ENCODE results near the gene PSME4. TPM values are rescaled to one million over a fixed set of nuclear protein-coding genes. Genes with fewer than 3 reads are reported as not detected.
"Not testable (repeated sequence)": the region's sequence is repeated elsewhere in the genome, so short reads cannot be mapped to it uniquely, and the experiment has no call there.

The PSME4 gene
- total and polyA plus RNA-seq, 10 of the 15 experiments (the other 5 are each of a cell fraction or from before 2014, with no cell fraction given), result 11.1 to 56.2 (median 32.1) TPM

DNA sequence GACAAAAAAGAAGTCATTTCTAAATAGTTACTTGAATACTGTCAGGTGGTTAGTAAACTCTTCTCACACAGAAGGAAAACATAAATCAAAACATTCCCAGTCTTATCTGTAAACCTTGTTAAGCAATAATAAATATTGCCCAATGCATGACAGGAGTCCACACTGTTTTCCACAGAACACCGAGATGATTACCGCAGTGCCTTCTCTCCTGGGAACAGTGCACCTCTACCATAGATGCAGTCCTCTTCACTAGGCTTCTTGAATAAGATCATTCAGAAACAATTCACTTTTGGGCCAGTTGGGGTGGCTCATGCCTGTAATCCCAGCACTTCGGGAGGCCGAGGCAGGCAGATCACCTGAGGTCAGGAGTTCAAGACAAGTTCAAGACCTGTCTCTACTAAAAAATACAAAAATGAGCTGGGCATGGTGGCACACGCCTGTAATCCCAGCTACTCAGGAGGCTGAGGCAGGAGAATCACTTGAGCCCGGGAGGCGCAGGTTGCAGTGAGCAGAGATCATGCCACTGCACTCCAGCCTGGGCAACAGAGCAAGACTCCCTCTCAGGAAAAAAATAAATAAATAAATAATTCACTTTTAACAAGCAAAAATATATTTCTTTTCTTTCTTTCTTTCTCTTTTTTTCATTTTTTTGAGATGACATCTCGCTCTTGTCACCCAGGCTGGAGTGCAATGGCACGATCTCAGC is 119.6 kb downstream of the PSME4 start:
- in situ Hi-C loops (cut with MboI); H3K4me1 ChIP-seq (ENCODE audit: control insufficient read depth, insufficient read depth, low read length); H4K20me1 ChIP-seq (ENCODE audit: control insufficient read depth, insufficient read depth); SMC1A ChIA-PET (ENCODE audit: uncharacterized antibody, unreplicated experiment); H3K9ac ChIP-seq (ENCODE audit: control insufficient read depth, insufficient read depth, low read length); BruUV-seq (replicated peaks); H2AFZ ChIP-seq (ENCODE audit: control insufficient read depth, low read depth, low read length); POLR2A ChIA-PET; FAIRE-seq; H3K79me2 ChIP-seq (ENCODE audit: control insufficient read depth, insufficient read depth, low read length); RAD21 ChIA-PET (ENCODE audit: unreplicated experiment); H3K9me3 ChIP-seq (replicated peaks; ENCODE audit: control insufficient read depth, insufficient read depth, low read length); H3K27ac ChIP-seq (ENCODE audit: control insufficient read depth, insufficient read depth); H3K4me3 ChIP-seq; H3K36me3 ChIP-seq (ENCODE audit: control insufficient read depth in 2 of 2, insufficient read depth in 2 of 2, low read length in 1 of 2); H3K27me3 ChIP-seq (replicated peaks in 1 of 2; ENCODE audit: control insufficient read depth in 2 of 2, insufficient read depth in 2 of 2, low read length in 1 of 2); H3K4me2 ChIP-seq (ENCODE audit: control insufficient read depth, insufficient read depth); intact Hi-C loops (cut with micrococcal nuclease; ENCODE audit: unreplicated experiment); DNase-seq (ENCODE audit: low read depth, low spot score); ATAC-seq: not testable (repeated sequence)
- CTCF ChIA-PET, result interaction anchor here (0.6 kb wide), 1 partner anchor 101 kb away, joined by 3 read pairs; no protein-coding TSS in a partner anchor
- 92% methylated on average over 9 of the region's 9 CpGs for WGBS (ENCODE audit: insufficient coverage, insufficient replicate concordance, low lambda C conversion rate, missing lambda C conversion rate)

DNA sequence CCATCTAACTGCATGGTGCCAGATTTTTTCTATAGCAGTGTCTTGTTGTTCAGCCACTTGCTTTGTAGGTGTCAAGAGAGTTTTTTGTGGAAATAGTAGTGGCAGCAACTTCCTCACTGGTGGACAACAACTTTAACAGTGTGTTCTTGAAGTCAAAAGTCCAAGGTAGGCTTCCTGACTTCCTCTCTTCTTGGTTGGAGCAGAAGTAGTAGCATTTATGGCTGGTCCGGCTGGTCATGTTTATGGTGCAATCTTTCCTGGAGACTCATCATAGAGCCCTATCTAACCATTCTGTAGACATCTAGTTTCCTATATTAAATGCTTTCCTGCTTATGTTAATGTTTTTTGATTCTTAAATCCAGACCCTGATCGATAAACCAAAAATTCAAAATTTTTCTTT is 122.7 kb downstream of the PSME4 start:
- no peaks in the 10 kb centered on the region for H3K9me3 ChIP-seq (replicated peaks; ENCODE audit: control insufficient read depth, insufficient read depth, low read length)
- DNase-seq (ENCODE audit: low read depth, low spot score) (no peak), ATAC-seq (no peak), FAIRE-seq (no peak)
- TF ChIP-seq, protein P1, sequence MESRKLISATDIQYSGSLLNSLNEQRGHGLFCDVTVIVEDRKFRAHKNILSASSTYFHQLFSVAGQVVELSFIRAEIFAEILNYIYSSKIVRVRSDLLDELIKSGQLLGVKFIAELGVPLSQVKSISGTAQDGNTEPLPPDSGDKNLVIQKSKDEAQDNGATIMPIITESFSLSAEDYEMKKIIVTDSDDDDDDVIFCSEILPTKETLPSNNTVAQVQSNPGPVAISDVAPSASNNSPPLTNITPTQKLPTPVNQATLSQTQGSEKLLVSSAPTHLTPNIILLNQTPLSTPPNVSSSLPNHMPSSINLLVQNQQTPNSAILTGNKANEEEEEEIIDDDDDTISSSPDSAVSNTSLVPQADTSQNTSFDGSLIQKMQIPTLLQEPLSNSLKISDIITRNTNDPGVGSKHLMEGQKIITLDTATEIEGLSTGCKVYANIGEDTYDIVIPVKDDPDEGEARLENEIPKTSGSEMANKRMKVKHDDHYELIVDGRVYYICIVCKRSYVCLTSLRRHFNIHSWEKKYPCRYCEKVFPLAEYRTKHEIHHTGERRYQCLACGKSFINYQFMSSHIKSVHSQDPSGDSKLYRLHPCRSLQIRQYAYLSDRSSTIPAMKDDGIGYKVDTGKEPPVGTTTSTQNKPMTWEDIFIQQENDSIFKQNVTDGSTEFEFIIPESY (IDR thresholded peaks at IDR 0.05), result no peak
- TF ChIP-seq ZNF274 (IDR thresholded peaks at IDR 0.05; ENCODE audit: insufficient read depth, insufficient read length) (no peak), ETV6 (conservative IDR thresholded peaks at IDR 0.05 in 1 of 2, IDR thresholded peaks at IDR 0.05 in 1 of 2; ENCODE audit: borderline replicate concordance in 1 of 2, low read depth in 1 of 2) (no peak), ZBED1 (IDR thresholded peaks at IDR 0.05; ENCODE audit: borderline replicate concordance) (no peak), HDAC6 (IDR thresholded peaks at IDR 0.05; ENCODE audit: unreplicated experiment) (no peak), GATAD2B (conservative IDR thresholded peaks at IDR 0.05; ENCODE audit: low read depth) (no peak), POLR2AphosphoS2 (IDR thresholded peaks at IDR 0.05; ENCODE audit: low read depth, low read length) (no peak), CHD1 (IDR thresholded peaks at IDR 0.05; ENCODE audit: low read depth, low read length) (no peak)
- TF ChIP-seq, protein P2, sequence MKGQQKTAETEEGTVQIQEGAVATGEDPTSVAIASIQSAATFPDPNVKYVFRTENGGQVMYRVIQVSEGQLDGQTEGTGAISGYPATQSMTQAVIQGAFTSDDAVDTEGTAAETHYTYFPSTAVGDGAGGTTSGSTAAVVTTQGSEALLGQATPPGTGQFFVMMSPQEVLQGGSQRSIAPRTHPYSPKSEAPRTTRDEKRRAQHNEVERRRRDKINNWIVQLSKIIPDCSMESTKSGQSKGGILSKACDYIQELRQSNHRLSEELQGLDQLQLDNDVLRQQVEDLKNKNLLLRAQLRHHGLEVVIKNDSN (IDR thresholded peaks at IDR 0.05; ENCODE audit: borderline replicate concordance, extremely low read length, insufficient read depth, low read depth, low read length), result no peak
- no TSS peak for BruUV-seq (replicated peaks)
- H3K9ac ChIP-seq (ENCODE audit: control insufficient read depth, insufficient read depth, low read length), result no peak overlapping the region
- CTCF ChIA-PET, result no interaction called here
- 100% methylated on average over 2 of the region's 2 CpGs for WGBS (ENCODE audit: insufficient coverage, insufficient replicate concordance, low lambda C conversion rate, missing lambda C conversion rate)
- H4K20me1 ChIP-seq (ENCODE audit: control insufficient read depth, insufficient read depth), result no peaks in the 10 kb centered on the region
- no peak overlapping the region for H2AFZ ChIP-seq (ENCODE audit: control insufficient read depth, low read depth, low read length)
- POLR2A ChIA-PET, result no interaction called here
- in situ Hi-C loops (cut with MboI), result no loop called here
- SMC1A ChIA-PET (ENCODE audit: uncharacterized antibody, unreplicated experiment), result interaction anchor here (0.6 kb wide), 1 partner anchor 1677 kb away, joined by 4 read pairs; no protein-coding TSS in a partner anchor
- no peaks in the 10 kb centered on the region for H3K4me1 ChIP-seq (ENCODE audit: control insufficient read depth, insufficient read depth, low read length)
- no peaks in the 10 kb centered on the region for H3K36me3 ChIP-seq (ENCODE audit: control insufficient read depth in 2 of 2, insufficient read depth in 2 of 2, low read length in 1 of 2)
- no peak overlapping the region for H3K4me3 ChIP-seq
- intact Hi-C loops (cut with micrococcal nuclease; ENCODE audit: unreplicated experiment), result no loop called here
- no peak overlapping the region for H3K27ac ChIP-seq (ENCODE audit: control insufficient read depth, insufficient read depth)
- H3K27me3 ChIP-seq (replicated peaks in 1 of 2; ENCODE audit: control insufficient read depth in 2 of 2, insufficient read depth in 2 of 2, low read length in 1 of 2), result no peaks in the 10 kb centered on the region
- no peak overlapping the region for H3K4me2 ChIP-seq (ENCODE audit: control insufficient read depth, insufficient read depth)
- RAD21 ChIA-PET (ENCODE audit: unreplicated experiment), result no interaction called here
- H3K79me2 ChIP-seq (ENCODE audit: control insufficient read depth, insufficient read depth, low read length), result no peaks in the 10 kb centered on the region

Measured in GM12878 (cell line).